ENCODE measurements around the gene SUMF1. TPM values are rescaled to one million over a fixed set of nuclear protein-coding genes. Genes with fewer than 3 reads are reported as not detected.

SUMF1 gene
- total RNA-seq, 1 donor: 94.5 TPM

- no peak for TF ChIP-seq CTCF (IDR thresholded peaks at IDR 0.05; ENCODE audit: extremely low read depth, low read depth, low read length)
- Histone ChIP-seq H3K4me1 (ENCODE audit: insufficient read depth, low read length) (peaks cover 13% of the 10 kb centered on the region), H3K27ac (ENCODE audit: low read depth, low read length) (no peak overlapping the region), H4K20me1 (ENCODE audit: insufficient read depth, low read length) (no peaks in the 10 kb centered on the region), H3K9me3 (ENCODE audit: low read depth, low read length) (no peaks in the 10 kb centered on the region), H3K4me3 (ENCODE audit: insufficient read depth, low read length) (no peak overlapping the region), H2AFZ (ENCODE audit: low read length) (no peak overlapping the region), H3K27me3 (ENCODE audit: insufficient read depth, low read length) (no peaks in the 10 kb centered on the region), H3K36me3 (ENCODE audit: insufficient read depth, low read length) (no peaks in the 10 kb centered on the region), H3K4me2 (ENCODE audit: insufficient read depth, low read length) (no peak overlapping the region), H3K79me2 (ENCODE audit: insufficient read depth, low read length) (no peaks in the 10 kb centered on the region)
- DNase-seq (ENCODE audit: insufficient read length, low spot score, missing footprints): no peak
These were observed 34.4 kb upstream of the SUMF1 start for GRCh38 chr3:4501437-4501836.

- Histone ChIP-seq H3K27ac (ENCODE audit: low read depth, low read length) (no peak overlapping the region), H3K27me3 (ENCODE audit: insufficient read depth, low read length) (no peaks in the 10 kb centered on the region), H3K79me2 (ENCODE audit: insufficient read depth, low read length) (no peaks in the 10 kb centered on the region), H3K4me1 (ENCODE audit: insufficient read depth, low read length) (peaks cover 8% of the 10 kb centered on the region), H4K20me1 (ENCODE audit: insufficient read depth, low read length) (no peaks in the 10 kb centered on the region), H3K4me2 (ENCODE audit: insufficient read depth, low read length) (no peak overlapping the region), H3K36me3 (ENCODE audit: insufficient read depth, low read length) (no peaks in the 10 kb centered on the region), H3K4me3 (ENCODE audit: insufficient read depth, low read length) (no peak overlapping the region), H3K9me3 (ENCODE audit: low read depth, low read length) (no peaks in the 10 kb centered on the region), H2AFZ (ENCODE audit: low read length) (no peak overlapping the region)
- DNase-seq (ENCODE audit: insufficient read length, low spot score, missing footprints): no peak
- no peak for TF ChIP-seq CTCF (IDR thresholded peaks at IDR 0.05; ENCODE audit: extremely low read depth, low read depth, low read length)
These were observed 31.4 kb upstream of the SUMF1 start for GRCh38 chr3:4498446-4498845.

- Histone ChIP-seq H3K27ac (ENCODE audit: low read depth, low read length) (no peak overlapping the region), H3K9me3 (ENCODE audit: low read depth, low read length) (no peaks in the 10 kb centered on the region), H3K36me3 (ENCODE audit: insufficient read depth, low read length) (no peaks in the 10 kb centered on the region), H4K20me1 (ENCODE audit: insufficient read depth, low read length) (no peaks in the 10 kb centered on the region), H3K4me3 (ENCODE audit: insufficient read depth, low read length) (no peak overlapping the region), H3K27me3 (ENCODE audit: insufficient read depth, low read length) (no peaks in the 10 kb centered on the region), H3K79me2 (ENCODE audit: insufficient read depth, low read length) (no peaks in the 10 kb centered on the region), H3K4me2 (ENCODE audit: insufficient read depth, low read length) (no peak overlapping the region), H3K4me1 (ENCODE audit: insufficient read depth, low read length) (peaks cover 8% of the 10 kb centered on the region), H2AFZ (ENCODE audit: low read length) (no peak overlapping the region)
- DNase-seq (ENCODE audit: insufficient read length, low spot score, missing footprints): peak; percentile 41
- no peak for TF ChIP-seq CTCF (IDR thresholded peaks at IDR 0.05; ENCODE audit: extremely low read depth, low read depth, low read length)
These were observed 30.8 kb upstream of the SUMF1 start for GRCh38 chr3:4497843-4498324.

- no peaks in the 10 kb centered on the region for H4K20me1 ChIP-seq (ENCODE audit: insufficient read depth, low read length)
- H3K36me3 ChIP-seq (ENCODE audit: insufficient read depth, low read length): no peaks in the 10 kb centered on the region
- no peak overlapping the region for H3K4me3 ChIP-seq (ENCODE audit: insufficient read depth, low read length)
- TF ChIP-seq CTCF (IDR thresholded peaks at IDR 0.05; ENCODE audit: extremely low read depth, low read depth, low read length): no peak
- DNase-seq (ENCODE audit: insufficient read length, low spot score, missing footprints): no peak
- H3K27me3 ChIP-seq (ENCODE audit: insufficient read depth, low read length): peaks cover 2% of the 10 kb centered on the region
- H3K4me2 ChIP-seq (ENCODE audit: insufficient read depth, low read length): no peak overlapping the region
- H3K4me1 ChIP-seq (ENCODE audit: insufficient read depth, low read length): peaks cover 15% of the 10 kb centered on the region
- H3K79me2 ChIP-seq (ENCODE audit: insufficient read depth, low read length): no peaks in the 10 kb centered on the region
- H3K9me3 ChIP-seq (ENCODE audit: low read depth, low read length): no peaks in the 10 kb centered on the region
- H2AFZ ChIP-seq (ENCODE audit: low read length): no peak overlapping the region
- H3K27ac ChIP-seq (ENCODE audit: low read depth, low read length): no peak overlapping the region
These were observed 30.1 kb upstream of the SUMF1 start for GRCh38 chr3:4497005-4497692.
